Measurements from ENCODE around the gene ASTN2.
"Not testable (repeated sequence)": the region's sequence is repeated elsewhere in the genome, so short reads cannot be mapped to it uniquely, and the experiment has no call there.

Gene ASTN2

DNA sequence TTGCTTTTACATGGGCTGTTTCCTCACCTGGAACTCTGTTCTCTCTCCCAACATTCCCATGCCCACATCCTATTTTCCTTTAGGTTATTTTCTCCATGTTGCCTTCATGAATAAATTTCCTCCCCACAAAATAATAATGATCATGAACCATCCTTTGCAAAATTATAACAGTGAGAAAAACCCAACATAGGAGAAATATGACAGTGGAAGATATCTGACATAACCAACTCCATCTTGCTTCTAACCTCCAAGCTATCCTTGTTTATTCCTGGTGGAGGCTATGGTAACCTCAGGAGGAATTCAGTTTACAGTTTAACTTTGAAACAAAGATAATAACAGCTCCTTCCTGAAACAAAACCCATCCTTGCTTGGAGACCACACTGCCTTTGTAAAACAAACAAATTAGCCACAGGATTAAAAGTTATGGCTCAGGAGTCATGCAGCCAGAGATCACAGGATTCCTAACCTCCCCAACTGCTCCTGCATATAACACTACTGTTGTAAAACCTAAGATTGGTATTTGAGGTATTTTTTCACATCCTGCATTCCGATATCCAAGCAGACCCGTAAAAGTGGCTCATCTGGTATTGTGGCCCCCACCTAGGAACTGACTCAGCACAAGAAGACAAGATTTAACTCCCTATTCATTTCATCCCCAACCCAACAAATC is 515.4 kb downstream of the ASTN2 start:
- DNase-seq, result no peak

DNA sequence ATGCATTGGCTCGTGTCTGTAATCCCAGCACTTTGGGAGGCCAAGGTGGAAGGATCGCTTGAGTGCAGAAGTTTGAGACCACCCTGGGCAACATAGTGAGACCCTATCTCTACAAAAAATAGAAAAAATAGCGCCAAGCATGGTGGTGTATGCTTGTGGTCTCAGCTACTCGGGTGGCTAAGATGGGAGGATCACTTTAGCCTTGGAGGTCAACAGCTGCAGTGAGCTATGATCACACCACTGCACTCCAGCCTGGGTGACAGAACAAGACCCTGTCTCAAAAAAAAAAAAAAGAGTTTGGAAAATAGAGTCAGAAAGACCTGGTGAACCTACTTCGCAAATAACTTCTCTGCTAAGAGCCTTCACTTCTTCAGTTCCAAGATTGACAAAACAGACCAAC is 516.7 kb downstream of the ASTN2 start:
- not testable (repeated sequence) for DNase-seq

- no peak for DNase-seq
Measured at GRCh38 chr9:116897201-116897600, 517.7 kb downstream of the ASTN2 start.

DNA sequence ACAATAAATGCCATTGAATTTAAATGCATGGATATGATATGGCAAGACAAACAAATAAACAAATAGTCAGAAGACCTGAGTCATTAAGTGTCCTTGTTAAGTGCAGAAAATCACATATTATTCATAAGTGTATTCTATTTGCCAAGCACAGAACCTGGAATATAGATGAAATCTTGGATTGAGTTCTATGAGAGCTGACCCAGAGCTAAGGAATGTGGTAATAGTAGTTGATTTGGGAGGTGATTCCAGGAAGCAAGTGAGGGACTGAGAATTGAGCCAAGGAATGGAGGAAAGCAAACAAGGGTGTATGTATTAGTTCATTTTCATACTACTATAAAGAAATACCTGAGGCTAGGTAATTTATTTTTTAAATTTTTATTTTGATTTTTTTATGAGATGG is 518.9 kb downstream of the ASTN2 start:
- DNase-seq, result no peak

DNA sequence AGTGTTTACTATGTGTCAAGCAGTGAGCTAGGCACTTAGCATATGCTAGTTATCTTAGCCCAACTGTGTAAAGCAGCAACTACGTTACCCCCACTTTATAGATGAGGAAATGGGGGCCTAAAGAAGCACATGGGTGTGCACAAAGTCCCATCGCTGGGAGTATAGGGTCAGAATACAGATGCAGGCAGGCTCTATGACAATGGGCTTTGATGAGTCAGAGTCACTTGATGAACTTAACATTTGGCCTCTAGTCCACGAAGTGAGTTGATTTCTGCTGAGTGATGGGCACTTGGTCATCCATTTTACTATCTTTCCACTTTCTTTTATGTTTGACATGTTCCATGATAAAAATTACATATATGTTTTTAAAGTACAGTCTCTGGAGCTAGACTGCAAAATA is 523.4 kb downstream of the ASTN2 start:
- no peak for DNase-seq

DNA sequence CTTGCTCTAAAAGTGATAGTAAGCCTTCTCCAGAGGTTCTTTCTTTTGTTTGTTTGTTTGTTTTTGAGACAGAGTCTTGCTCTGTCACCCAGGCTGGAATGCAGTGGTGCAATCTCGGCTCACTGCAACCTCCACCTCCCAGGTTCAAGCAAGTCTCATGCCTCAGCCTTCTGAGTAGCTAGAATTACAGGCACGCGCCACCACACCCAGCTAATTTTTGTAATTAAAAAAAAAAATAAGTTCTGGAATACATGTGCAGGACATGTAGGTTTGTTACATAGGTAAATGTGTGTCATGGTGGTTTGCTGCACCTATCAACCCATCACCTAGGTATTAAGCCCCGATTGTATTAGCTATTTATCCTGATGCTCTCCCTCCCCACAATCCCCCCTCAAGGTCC is 526.4 kb downstream of the ASTN2 start:
- DNase-seq, result not testable (repeated sequence)

DNA sequence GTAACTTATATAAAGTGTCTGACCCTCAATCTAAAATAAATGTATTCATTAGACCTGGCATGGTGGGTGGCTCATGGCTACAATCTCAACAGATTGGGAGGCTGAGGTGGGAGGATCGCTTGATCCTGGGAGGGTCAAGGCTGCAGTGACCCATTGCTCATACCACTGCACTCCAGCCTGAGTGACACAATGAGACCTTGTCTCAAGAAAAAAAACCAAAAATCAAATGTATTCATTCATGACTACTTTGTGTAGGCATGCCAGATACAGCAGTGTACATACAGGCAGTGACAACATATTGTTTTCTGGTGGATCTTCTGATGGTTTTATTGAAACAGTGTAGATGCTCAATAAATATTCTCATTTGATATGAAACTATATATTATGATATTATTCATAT is 526.8 kb downstream of the ASTN2 start:
- DNase-seq, result no peak

DNA sequence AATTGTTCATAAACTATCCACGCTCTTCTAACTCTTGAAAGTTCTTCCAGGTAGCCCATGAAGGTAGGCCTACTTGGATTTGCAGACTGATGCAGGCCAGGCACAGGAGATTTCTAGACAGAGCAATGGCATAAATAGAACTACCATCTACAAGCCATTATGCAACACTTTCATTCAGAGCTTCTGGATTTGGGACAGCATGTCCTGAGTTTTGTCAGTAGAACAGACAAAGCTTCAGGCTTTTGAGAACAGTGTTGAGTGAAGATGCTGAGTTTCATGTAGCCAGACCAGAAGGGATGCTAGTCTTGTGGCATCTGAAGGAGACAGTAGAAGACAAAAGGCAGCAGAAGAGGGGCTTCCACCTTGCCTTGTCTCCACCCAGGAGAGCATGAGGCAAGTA is 531.2 kb downstream of the ASTN2 start:
- DNase-seq, result no peak

DNA sequence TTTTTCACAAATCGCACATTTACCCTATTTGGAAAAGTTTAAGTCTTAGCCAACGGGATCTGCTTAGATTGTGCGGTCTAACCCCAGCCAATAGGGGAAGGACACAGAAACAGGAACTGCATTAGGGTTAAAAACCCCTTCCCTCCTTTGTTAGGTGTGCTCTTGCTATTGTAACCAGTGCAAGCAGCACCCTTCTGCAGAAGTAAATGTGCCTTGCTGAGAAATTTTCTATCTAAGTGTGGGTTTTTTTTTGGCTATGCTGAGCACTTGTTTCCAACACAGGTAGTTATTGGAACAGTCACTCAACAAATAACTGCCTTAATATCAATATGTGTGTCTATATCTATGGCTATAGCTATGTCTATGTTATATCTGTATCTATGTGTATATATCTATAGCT is 537.8 kb downstream of the ASTN2 start:
- no peak for DNase-seq

DNA sequence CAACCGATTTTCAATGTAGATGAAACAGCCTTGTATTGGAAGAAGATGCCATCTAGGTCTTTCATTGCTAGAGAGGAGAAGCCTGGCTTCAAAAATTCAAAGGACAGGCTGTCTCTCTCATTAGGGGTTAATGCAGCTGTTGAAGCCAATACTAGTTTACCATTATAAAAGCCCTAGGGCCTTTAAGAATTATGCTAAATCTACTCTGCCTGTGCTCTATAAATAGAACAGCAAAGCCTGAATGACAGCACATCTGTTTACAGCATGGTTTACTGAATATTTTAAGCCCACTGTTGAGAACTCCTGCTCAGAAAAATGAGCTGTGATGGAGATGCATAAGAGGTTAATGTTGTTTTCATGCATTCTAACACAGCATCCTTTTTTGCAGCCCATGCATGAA is 539.3 kb downstream of the ASTN2 start:
- DNase-seq, result no peak

DNA sequence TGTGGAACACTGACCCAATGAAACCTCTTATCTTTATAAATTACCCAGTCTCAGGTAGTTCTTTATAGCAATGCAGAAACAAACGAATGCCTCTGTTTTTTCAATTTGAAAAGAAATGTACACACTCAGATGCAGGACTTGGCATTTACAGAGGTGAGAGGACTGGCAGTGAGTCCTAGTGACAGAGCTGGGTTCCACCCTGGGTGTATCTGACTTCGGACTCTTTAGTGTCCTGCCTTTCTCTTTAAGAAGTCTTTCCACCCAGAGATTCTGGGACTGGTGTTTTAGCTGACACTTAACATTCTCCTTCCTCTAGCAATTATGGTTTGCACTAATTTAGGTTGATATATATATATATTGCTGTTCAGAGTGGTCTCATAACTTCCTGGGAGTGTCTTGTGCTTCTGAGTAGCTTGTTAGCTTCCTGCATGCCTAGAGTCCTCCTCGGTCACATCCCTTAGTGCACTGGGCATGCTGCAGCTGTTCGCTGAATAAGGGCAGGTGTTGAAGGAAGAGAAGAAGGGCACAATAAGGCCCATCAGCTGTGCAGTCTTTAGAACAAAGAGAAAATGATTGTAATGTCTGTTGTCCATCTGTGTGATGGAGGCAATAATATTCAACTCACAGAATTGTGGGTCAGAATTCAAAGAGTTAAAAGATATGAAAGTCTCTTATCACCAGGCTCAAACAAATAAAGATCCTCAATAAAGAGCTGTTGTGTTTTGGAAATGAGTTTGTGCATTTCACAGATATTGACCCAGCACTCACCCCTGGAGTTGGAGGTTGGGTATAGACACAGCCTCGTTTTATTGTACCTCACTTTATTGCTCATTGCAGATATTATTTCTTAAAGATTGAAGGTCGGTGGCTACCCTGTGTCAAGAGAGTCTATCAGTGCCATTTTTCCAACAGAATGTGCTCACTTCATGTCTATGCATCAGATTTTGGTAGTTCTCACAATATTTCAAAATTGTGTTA is 540.6 kb downstream of the ASTN2 start:
- DNase-seq, result no peak

DNA sequence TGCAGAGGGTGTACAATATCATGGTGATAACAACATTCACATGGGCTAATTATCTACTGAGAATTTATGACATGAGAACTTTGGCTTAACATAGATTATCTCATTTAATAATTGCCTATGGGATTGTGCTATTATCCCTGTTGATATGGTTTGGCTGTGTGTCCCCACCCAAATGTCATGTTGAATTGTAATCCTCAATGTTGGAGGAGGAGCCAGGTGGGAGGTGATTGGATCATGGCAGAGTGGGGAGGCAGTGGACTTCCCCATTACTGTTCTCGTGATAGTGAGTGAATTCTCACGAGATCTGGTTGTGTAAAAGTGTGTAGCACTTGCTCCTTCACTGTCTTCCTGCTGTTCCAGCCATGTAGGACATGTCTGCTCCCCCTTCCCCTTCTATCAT is 541.4 kb downstream of the ASTN2 start:
- DNase-seq, result no peak

- DNase-seq, result no peak
Measured at GRCh38 chr9:116870566-116870965, 544.3 kb downstream of the ASTN2 start.

- DNase-seq, result no peak
Measured at GRCh38 chr9:116868201-116868600, 546.7 kb downstream of the ASTN2 start.

GRCh38 chr9:116861321-116861720 is 553.5 kb downstream of the ASTN2 start:
- no peak for DNase-seq

DNA sequence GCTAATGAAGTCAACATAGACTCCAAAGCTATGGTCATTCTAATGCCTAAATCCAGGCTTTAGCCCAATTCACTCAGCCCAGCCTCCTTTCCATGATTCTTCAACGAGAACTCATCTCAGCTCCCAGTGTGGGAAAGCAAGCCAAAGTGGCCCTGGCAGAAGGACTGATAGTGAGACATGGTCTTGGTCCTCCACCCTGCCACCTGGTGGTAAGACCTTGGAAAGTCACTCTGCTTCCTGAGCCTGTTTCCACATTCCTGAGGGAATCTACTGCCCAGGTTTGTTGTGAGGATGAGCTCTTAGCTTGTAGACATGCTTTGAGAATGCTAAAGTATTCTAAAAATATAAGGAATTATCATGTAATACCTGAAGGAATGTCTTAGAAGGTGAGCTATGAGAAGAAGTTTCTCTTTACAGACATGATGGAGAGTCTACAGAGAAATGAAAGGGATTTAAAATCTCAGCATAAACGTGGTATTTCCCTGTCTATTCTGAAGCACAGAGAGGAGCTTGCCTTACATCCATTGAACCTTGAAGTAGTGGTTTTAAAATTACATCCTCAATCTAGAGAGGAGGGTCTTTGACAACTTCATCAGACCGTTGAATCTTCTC is 554.2 kb downstream of the ASTN2 start:
- DNase-seq, result no peak

DNA sequence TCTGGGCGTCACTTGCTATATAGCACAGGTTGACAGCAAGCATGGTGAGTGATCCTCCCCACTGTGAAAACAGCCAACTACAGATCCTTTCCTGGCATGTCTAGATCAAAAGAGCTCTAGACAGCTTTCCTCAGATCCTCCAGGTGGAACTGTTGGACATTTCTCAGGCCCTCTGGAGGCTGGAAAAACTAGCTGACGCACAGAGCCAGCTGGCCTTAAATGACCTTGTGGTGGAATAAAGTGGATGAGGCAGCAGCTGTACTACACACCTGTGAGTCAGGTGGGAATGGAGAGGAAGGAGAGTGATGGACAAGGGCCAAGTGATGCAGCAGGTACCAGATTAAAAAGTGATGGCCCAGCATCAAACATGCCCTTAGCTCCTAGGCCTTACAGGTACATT is 555.1 kb downstream of the ASTN2 start:
- DNase-seq, result no peak

GRCh38 chr9:116857321-116857720 is 557.5 kb downstream of the ASTN2 start:
- DNase-seq, result no peak

- no peak for DNase-seq
Measured at GRCh38 chr9:116855881-116856662, 558.8 kb downstream of the ASTN2 start.

GRCh38 chr9:116849721-116850120 is 565.1 kb downstream of the ASTN2 start:
- no peak for DNase-seq

- no peak for DNase-seq
Measured at GRCh38 chr9:116844621-116845020, 570.2 kb downstream of the ASTN2 start.

- DNase-seq, result no peak
Measured at GRCh38 chr9:116843863-116844620, 570.8 kb downstream of the ASTN2 start.

All from activated gamma-delta T cell (primary cell).